Measurements from ENCODE around the gene ATP2C2. TPM values are rescaled to one million over a fixed set of nuclear protein-coding genes. Genes with fewer than 3 reads are reported as not detected.

The ATP2C2 gene
- total RNA-seq, 1 experiment from 2014 or later: 0.67 TPM

DNA sequence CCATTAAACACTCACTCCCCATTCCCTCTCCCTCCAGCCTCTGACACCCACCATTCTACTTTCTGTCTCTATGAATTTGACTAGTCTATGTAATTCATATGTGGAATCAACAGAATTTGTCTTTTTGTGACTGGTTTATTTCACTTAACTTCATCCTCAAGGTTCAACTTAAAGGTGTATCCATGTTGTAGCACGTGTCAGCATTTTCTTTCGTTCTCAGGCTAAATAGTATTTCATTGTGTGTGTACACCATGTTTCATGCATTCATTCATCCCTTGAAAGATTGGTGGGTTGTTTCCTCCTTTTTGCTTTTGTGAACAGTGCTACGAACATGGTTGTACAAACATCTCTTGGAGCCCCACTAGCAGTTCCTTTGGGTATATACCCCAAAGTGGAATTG lies 36.0 kb downstream of the ATP2C2 start:
- ChIA-PET POLR2A (no interaction called here), CTCF (no interaction called here)
- Histone ChIP-seq H3K36me3 (ENCODE audit: control insufficient read depth, insufficient read depth, low read length) (no peaks in the 10 kb centered on the region), H3K9me3 (ENCODE audit: control insufficient read depth, insufficient read depth, low read depth, low read length) (no peaks in the 10 kb centered on the region), H3K27me3 (ENCODE audit: control insufficient read depth, insufficient read depth, low read length) (peaks cover 5% of the 10 kb centered on the region), H3K4me3 (ENCODE audit: low read depth in 2 of 2, low read length in 2 of 2) (no peak overlapping the region), H3K4me1 (ENCODE audit: control insufficient read depth, insufficient read depth, low read length) (no peaks in the 10 kb centered on the region), H3K27ac (ENCODE audit: low read length) (no peak overlapping the region)
- no TSS peak for BruUV-seq (replicated peaks)
- TF ChIP-seq TCF7L2 (IDR thresholded peaks at IDR 0.05; ENCODE audit: low read depth, low read length) (no peak), SIN3A (IDR thresholded peaks at IDR 0.05; ENCODE audit: borderline replicate concordance, insufficient read depth, low read depth, low read length) (no peak), CTCF (IDR thresholded peaks at IDR 0.05) (no peak), POLR2AphosphoS5 (IDR thresholded peaks at IDR 0.05; ENCODE audit: low read depth, low read length) (no peak), REST (IDR thresholded peaks at IDR 0.05; ENCODE audit: insufficient read depth in 1 of 2, low read depth in 2 of 2, low read length in 1 of 2) (no peak)
- in situ Hi-C loops (cut with HindIII; ENCODE audit: low pct_unique_long_range_greater_than_20kb, low sequenced_read_pairs): no loop called here
- intact Hi-C loops (cut with micrococcal nuclease; ENCODE audit: unreplicated experiment): no loop called here
- DNase-seq (ENCODE audit: low read depth, low spot score) (no peak), ATAC-seq (no peak)

- POLR2A ChIA-PET: no interaction called here
- Histone ChIP-seq H3K4me3 (ENCODE audit: low read depth in 2 of 2, low read length in 2 of 2) (no peak overlapping the region), H3K36me3 (ENCODE audit: control insufficient read depth, insufficient read depth, low read length) (no peaks in the 10 kb centered on the region), H3K4me1 (ENCODE audit: control insufficient read depth, insufficient read depth, low read length) (no peaks in the 10 kb centered on the region), H3K27ac (ENCODE audit: low read length) (no peak overlapping the region), H3K9me3 (ENCODE audit: control insufficient read depth, insufficient read depth, low read depth, low read length) (no peaks in the 10 kb centered on the region), H3K27me3 (ENCODE audit: control insufficient read depth, insufficient read depth, low read length) (peaks cover 5% of the 10 kb centered on the region)
- TF ChIP-seq REST (IDR thresholded peaks at IDR 0.05; ENCODE audit: insufficient read depth in 1 of 2, low read depth in 2 of 2, low read length in 1 of 2) (no peak), SIN3A (IDR thresholded peaks at IDR 0.05; ENCODE audit: borderline replicate concordance, insufficient read depth, low read depth, low read length) (no peak), CTCF (IDR thresholded peaks at IDR 0.05) (no peak), POLR2AphosphoS5 (IDR thresholded peaks at IDR 0.05; ENCODE audit: low read depth, low read length) (no peak)
- DNase-seq (ENCODE audit: low read depth, low spot score) (no peak), ATAC-seq (no peak)
- CTCF ChIA-PET: no interaction called here
- BruUV-seq (replicated peaks): no TSS peak
- in situ Hi-C loops (cut with HindIII; ENCODE audit: low pct_unique_long_range_greater_than_20kb, low sequenced_read_pairs): no loop called here
- intact Hi-C loops (cut with micrococcal nuclease; ENCODE audit: unreplicated experiment): no loop called here
Measured at GRCh38 chr16:84404936-84405639, 36.8 kb downstream of the ATP2C2 start.

All from Panc1 (cell line).